Measurements from ENCODE around the gene RDH16. TPM values are rescaled to one million over a fixed set of nuclear protein-coding genes. Genes with fewer than 3 reads are reported as not detected.
"Not testable (repeated sequence)": the region's sequence is repeated elsewhere in the genome, so short reads cannot be mapped to it uniquely, and the experiment has no call there.

RDH16 gene
- polyA plus RNA-seq, 3 donors = 0.47 TPM; not detected in 2

GRCh38 chr12:56914724-56915123, 42.7 kb downstream of the RDH16 start:
- no peaks in the 10 kb centered on the region for H4K20me1 ChIP-seq (ENCODE audit: insufficient read depth, low read length)
- DNase-seq = no peak
- Mint-ChIP-seq H3K27ac (no peak overlapping the region), H3K4me3 (no peak overlapping the region), H3K9me3 (peaks cover 7 to 19% (median 14%) of the 10 kb centered on the region in 7 donors), H3K4me1 (no peaks in the 10 kb centered on the region), H3K27me3 (ENCODE audit: low read depth in 3 of 3) (peaks cover 0 to 7% (median 3%) of the 10 kb centered on the region in 3 donors), H3K36me3 (no peaks in the 10 kb centered on the region)
- H3K9me3 ChIP-seq (replicated peaks in 1 of 2; ENCODE audit: control insufficient read depth in 1 of 2, insufficient read depth in 1 of 2, low read length in 2 of 2) = peaks cover 7 to 13% of the 10 kb centered on the region in 2 donors
- no peak overlapping the region for H2AFZ ChIP-seq (ENCODE audit: insufficient read depth, low read depth, low read length, poor library complexity, severe bottlenecking)
- no peak overlapping the region for H3K27ac ChIP-seq (ENCODE audit: low read depth in 1 of 2, low read length in 2 of 2)
- intact Hi-C loops (cut with micrococcal nuclease) = no loop called here
- no peak overlapping the region for H3K4me3 ChIP-seq (replicated peaks in 1 of 3; ENCODE audit: low read depth in 2 of 3, low read length in 3 of 3)
- H3K4me1 ChIP-seq (ENCODE audit: control insufficient read depth in 1 of 2, insufficient read depth in 2 of 2, low read length in 2 of 2) = no peaks in the 10 kb centered on the region
- H3K27me3 ChIP-seq (ENCODE audit: control insufficient read depth in 2 of 2, insufficient read depth in 2 of 2, low read length in 2 of 2) = no peaks in the 10 kb centered on the region
- WGBS (ENCODE audit: insufficient coverage) = 90% methylated on average over 3 of the region's 3 CpGs
- no peaks in the 10 kb centered on the region for H3K36me3 ChIP-seq (replicated peaks in 1 of 2; ENCODE audit: control insufficient read depth in 1 of 2, insufficient read depth in 2 of 2, low read length in 2 of 2)
- no peaks in the 10 kb centered on the region for H3K79me2 ChIP-seq (ENCODE audit: insufficient read depth, low read length)
- no peak overlapping the region for H3K4me2 ChIP-seq (replicated peaks; ENCODE audit: extremely low read depth, low read length, poor library complexity, severe bottlenecking)
- H3K9ac ChIP-seq (ENCODE audit: insufficient read depth, low read length, poor library complexity, severe bottlenecking) = no peak overlapping the region
- TF ChIP-seq CTCF (IDR thresholded peaks at IDR 0.05) = no peak

GRCh38 chr12:56914256-56914655, 43.2 kb downstream of the RDH16 start:
- Histone ChIP-seq H3K9ac (ENCODE audit: insufficient read depth, low read length, poor library complexity, severe bottlenecking) (no peak overlapping the region), H3K4me2 (replicated peaks; ENCODE audit: extremely low read depth, low read length, poor library complexity, severe bottlenecking) (no peak overlapping the region), H4K20me1 (ENCODE audit: insufficient read depth, low read length) (no peaks in the 10 kb centered on the region), H3K4me3 (replicated peaks in 1 of 3; ENCODE audit: low read depth in 2 of 3, low read length in 3 of 3) (no peak overlapping the region), H3K27me3 (ENCODE audit: control insufficient read depth in 2 of 2, insufficient read depth in 2 of 2, low read length in 2 of 2) (no peaks in the 10 kb centered on the region), H2AFZ (ENCODE audit: insufficient read depth, low read depth, low read length, poor library complexity, severe bottlenecking) (no peak overlapping the region), H3K4me1 (ENCODE audit: control insufficient read depth in 1 of 2, insufficient read depth in 2 of 2, low read length in 2 of 2) (no peaks in the 10 kb centered on the region), H3K36me3 (replicated peaks in 1 of 2; ENCODE audit: control insufficient read depth in 1 of 2, insufficient read depth in 2 of 2, low read length in 2 of 2) (no peaks in the 10 kb centered on the region), H3K79me2 (ENCODE audit: insufficient read depth, low read length) (no peaks in the 10 kb centered on the region), H3K27ac (ENCODE audit: low read depth in 1 of 2, low read length in 2 of 2) (no peak overlapping the region), H3K9me3 (replicated peaks in 1 of 2; ENCODE audit: control insufficient read depth in 1 of 2, insufficient read depth in 1 of 2, low read length in 2 of 2) (peaks cover 11 to 17% of the 10 kb centered on the region in 2 donors)
- Mint-ChIP-seq H3K36me3 (no peaks in the 10 kb centered on the region), H3K27ac (no peak overlapping the region), H3K9me3 (peaks cover 12 to 23% (median 18%) of the 10 kb centered on the region in 7 donors), H3K4me1 (no peaks in the 10 kb centered on the region), H3K27me3 (ENCODE audit: low read depth in 3 of 3) (peaks cover 0 to 7% (median 3%) of the 10 kb centered on the region in 3 donors), H3K4me3 (no peak overlapping the region)
- no peak for TF ChIP-seq CTCF (IDR thresholded peaks at IDR 0.05)
- DNase-seq = no peak
- intact Hi-C loops (cut with micrococcal nuclease) = no loop called here

- intact Hi-C loops (cut with micrococcal nuclease); DNase-seq; H3K4me1 ChIP-seq (ENCODE audit: control insufficient read depth in 1 of 2, insufficient read depth in 2 of 2, low read length in 2 of 2); H3K4me1 Mint-ChIP-seq; H4K20me1 ChIP-seq (ENCODE audit: insufficient read depth, low read length); H3K36me3 ChIP-seq (replicated peaks in 1 of 2; ENCODE audit: control insufficient read depth in 1 of 2, insufficient read depth in 2 of 2, low read length in 2 of 2); H3K79me2 ChIP-seq (ENCODE audit: insufficient read depth, low read length); H3K27ac Mint-ChIP-seq; H3K4me3 Mint-ChIP-seq; H3K27ac ChIP-seq (ENCODE audit: low read depth in 1 of 2, low read length in 2 of 2); H3K36me3 Mint-ChIP-seq; H3K27me3 Mint-ChIP-seq (ENCODE audit: low read depth in 3 of 3); H3K4me3 ChIP-seq (replicated peaks in 1 of 3; ENCODE audit: low read depth in 2 of 3, low read length in 3 of 3); H3K9ac ChIP-seq (ENCODE audit: insufficient read depth, low read length, poor library complexity, severe bottlenecking); H3K27me3 ChIP-seq (ENCODE audit: control insufficient read depth in 2 of 2, insufficient read depth in 2 of 2, low read length in 2 of 2); H2AFZ ChIP-seq (ENCODE audit: insufficient read depth, low read depth, low read length, poor library complexity, severe bottlenecking); H3K4me2 ChIP-seq (replicated peaks; ENCODE audit: extremely low read depth, low read length, poor library complexity, severe bottlenecking): not testable (repeated sequence)
- no CpG with 5 or more reads among the region's 2 CpGs for WGBS (ENCODE audit: insufficient coverage)
- peaks cover 15 to 46% (median 39%) of the 10 kb centered on the region in 7 donors for H3K9me3 Mint-ChIP-seq
- peaks cover 20 to 25% of the 10 kb centered on the region in 2 donors for H3K9me3 ChIP-seq (replicated peaks in 1 of 2; ENCODE audit: control insufficient read depth in 1 of 2, insufficient read depth in 1 of 2, low read length in 2 of 2)
These were observed 48.0 kb downstream of the RDH16 start for GRCh38 chr12:56909403-56909802.

Measured in CD14-positive monocyte (primary cell).